Measurements from ENCODE around the gene TUBG2. TPM values are rescaled to one million over a fixed set of nuclear protein-coding genes. Genes with fewer than 3 reads are reported as not detected.
"Not testable (repeated sequence)": the region's sequence is repeated elsewhere in the genome, so short reads cannot be mapped to it uniquely, and the experiment has no call there.

Gene TUBG2
- total and polyA plus RNA-seq, 2 donors = 17.3 to 38.4 TPM

DNA sequence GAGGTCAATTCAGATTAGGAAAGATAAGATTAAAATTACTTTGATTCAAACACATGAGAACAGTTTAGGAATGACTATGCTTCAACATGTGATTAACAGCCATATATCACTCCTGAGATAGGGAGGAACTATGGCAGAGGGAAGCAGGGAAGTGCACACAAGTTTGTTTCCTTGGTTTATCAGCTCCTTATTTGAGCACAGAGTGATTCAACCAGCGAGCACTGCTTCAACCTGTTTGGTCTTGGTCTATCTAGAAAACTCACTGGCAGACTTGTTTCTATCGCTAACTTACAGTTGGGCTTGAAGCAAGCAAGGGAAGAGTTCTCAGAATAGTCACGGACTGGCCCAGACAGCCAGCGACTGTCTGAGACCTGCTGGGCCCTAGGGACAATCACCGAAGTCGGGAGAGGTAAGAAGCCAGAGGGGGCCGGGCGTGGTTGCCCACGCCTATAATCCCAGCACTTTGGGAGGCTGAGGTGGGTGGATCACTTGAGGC, 26.1 kb upstream of the TUBG2 start:
- WGBS = 74% methylated on average over 9 of the region's 9 CpGs
- no peak for DNase-seq (ENCODE audit: extremely low spot score)

DNA sequence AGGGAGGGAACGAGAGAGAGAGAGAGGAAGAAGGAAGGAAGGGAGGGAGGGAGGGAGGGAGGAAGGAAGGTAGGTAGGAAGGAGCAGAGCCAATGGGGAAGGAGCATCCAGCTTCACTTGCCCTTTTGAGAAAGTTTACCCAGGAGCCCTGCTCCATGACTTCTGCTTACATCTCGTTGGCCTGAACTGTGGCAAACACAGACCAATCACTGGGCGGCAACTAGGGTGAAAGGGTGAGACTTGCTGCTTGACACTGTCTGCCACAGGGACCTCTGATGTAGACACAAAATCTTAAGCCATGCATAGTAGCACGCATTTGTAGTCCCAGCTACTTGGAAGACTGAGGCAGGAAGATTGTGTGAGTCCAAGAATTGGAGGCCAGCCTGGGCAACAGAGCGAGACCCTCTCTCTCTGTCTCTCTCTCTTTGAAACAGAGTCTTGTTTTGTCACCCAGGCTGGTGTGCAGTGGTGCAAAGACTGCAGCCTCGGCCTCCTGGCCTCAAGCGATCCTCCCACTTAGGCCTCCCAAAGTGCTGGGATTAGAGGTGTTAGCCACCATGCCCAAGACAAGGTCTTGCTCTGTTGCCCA, 19.5 kb upstream of the TUBG2 start:
- 79% methylated on average over 6 of the region's 7 CpGs for WGBS
- no peaks in the 10 kb centered on the region for H3K36me3 ChIP-seq (ENCODE audit: insufficient read depth)

More for the DNA sequence above, 26.1 kb upstream of the TUBG2 start:
- H3K36me3 ChIP-seq (ENCODE audit: insufficient read depth) = no peaks in the 10 kb centered on the region
- H3K4me1 ChIP-seq (ENCODE audit: insufficient read depth) = no peaks in the 10 kb centered on the region
- no peak overlapping the region for H3K27ac ChIP-seq (ENCODE audit: low read depth)
- no peak overlapping the region for H3K4me3 ChIP-seq (ENCODE audit: low read depth, low read length)

DNA sequence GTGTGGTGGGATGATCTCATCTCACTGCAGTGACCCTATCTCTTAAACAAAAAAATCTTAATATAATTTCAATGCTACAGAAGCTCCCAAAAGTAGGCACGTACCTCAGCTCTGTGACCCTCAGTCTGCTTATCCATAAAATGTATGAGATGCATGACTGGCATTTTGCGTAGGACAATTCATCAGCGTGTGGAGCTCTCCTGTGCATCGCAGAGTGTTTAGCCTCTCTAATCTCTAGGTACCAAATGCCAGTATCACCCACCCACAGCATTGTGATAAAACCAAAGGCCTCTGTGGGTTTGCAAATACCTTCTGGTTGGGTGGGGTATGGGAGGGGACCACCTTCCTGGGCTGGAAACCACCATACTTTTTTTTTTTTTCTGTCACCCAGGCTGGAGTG, 19.0 kb upstream of the TUBG2 start:
- 85% methylated on average over 4 of the region's 4 CpGs for WGBS

More for the DNA sequence above, 19.5 kb upstream of the TUBG2 start:
- Histone ChIP-seq H3K4me3 (ENCODE audit: low read depth, low read length) (no peak overlapping the region), H3K4me1 (ENCODE audit: insufficient read depth) (no peaks in the 10 kb centered on the region), H3K27ac (ENCODE audit: low read depth) (no peak overlapping the region)
- no peak for DNase-seq (ENCODE audit: extremely low spot score)

DNA sequence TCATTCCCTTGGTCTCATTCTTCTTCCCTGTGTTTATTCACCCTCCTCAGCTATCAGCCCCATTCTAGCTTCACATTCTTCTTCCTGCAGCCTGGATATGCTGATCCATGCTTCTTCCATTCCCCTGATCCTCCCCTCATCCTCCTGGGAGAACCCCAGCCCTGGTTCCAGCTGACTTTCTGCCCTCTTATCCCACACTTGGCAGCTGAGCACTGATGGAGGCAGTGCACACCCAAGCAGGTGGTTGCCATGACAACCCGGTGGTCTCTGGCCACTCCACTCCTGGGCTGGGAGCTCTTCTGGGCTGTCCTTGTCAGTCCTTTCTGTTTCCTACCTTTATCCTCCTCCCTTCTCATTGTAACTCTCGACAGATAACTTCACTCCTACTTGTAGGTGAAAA, 16.7 kb upstream of the TUBG2 start:
- no peaks in the 10 kb centered on the region for H3K4me1 ChIP-seq (ENCODE audit: insufficient read depth)
- no peak overlapping the region for H3K27ac ChIP-seq (ENCODE audit: low read depth)
- DNase-seq (ENCODE audit: extremely low spot score) = no peak
- H3K36me3 ChIP-seq (ENCODE audit: insufficient read depth) = no peaks in the 10 kb centered on the region
- WGBS = 38% methylated on average over 2 of the region's 2 CpGs
- no peak overlapping the region for H3K4me3 ChIP-seq (ENCODE audit: low read depth, low read length)

More for the DNA sequence above, 19.0 kb upstream of the TUBG2 start:
- no peaks in the 10 kb centered on the region for H3K4me1 ChIP-seq (ENCODE audit: insufficient read depth)
- no peak for DNase-seq (ENCODE audit: extremely low spot score)
- no peak overlapping the region for H3K27ac ChIP-seq (ENCODE audit: low read depth)
- H3K36me3 ChIP-seq (ENCODE audit: insufficient read depth) = no peaks in the 10 kb centered on the region
- no peak overlapping the region for H3K4me3 ChIP-seq (ENCODE audit: low read depth, low read length)

DNA sequence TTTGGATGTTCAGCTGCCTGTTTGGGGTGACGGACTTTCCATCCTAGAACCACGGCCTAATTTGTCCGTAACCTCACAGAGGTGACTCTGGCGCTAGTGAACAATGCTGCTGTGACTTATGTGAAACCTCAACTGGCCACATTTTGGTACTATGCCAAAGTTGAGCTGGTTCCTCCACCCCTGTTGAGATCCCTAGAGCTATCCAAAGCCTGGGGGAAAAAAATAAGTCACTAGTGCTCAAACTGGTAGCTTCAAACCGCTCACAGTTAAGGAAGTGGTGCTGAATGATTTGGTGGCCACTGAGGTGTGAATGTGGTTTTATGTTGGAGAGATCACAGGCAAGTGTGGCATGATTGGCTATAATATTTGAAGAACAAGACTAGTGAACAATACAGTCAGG, 11.3 kb upstream of the TUBG2 start:
- WGBS = 87% methylated on average over 5 of the region's 5 CpGs
- Histone ChIP-seq H3K4me3 (ENCODE audit: low read depth, low read length) (no peak overlapping the region), H3K4me1 (ENCODE audit: insufficient read depth) (no peaks in the 10 kb centered on the region), H3K27ac (ENCODE audit: low read depth) (no peak overlapping the region), H3K36me3 (ENCODE audit: insufficient read depth) (no peaks in the 10 kb centered on the region)
- DNase-seq (ENCODE audit: extremely low spot score) = no peak

DNA sequence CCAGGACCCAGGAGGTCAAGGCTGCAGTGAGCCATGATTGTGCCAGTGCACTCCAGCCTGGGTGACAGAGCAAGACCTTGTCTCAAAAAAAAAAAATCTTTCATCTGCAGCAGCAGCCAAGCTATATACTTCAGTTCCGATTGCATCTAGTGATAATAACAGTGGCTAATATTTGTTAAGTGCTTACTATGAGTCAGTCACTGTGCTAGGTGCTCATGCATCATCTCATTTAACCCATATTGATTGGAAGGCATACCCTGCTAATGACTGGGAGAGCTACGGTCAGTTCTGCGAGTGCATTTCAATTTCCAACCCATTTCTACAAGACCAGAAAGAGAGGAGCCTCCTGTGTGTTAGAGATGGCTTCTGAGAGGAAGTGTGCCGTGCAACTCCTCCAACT, 7.7 kb upstream of the TUBG2 start:
- H3K36me3 ChIP-seq (ENCODE audit: insufficient read depth) = no peaks in the 10 kb centered on the region
- no peak for DNase-seq (ENCODE audit: extremely low spot score)
- no peaks in the 10 kb centered on the region for H3K4me1 ChIP-seq (ENCODE audit: insufficient read depth)
- H3K4me3 ChIP-seq (ENCODE audit: low read depth, low read length) = no peak overlapping the region
- 75% methylated on average over 4 of the region's 4 CpGs for WGBS
- no peak overlapping the region for H3K27ac ChIP-seq (ENCODE audit: low read depth)

DNA sequence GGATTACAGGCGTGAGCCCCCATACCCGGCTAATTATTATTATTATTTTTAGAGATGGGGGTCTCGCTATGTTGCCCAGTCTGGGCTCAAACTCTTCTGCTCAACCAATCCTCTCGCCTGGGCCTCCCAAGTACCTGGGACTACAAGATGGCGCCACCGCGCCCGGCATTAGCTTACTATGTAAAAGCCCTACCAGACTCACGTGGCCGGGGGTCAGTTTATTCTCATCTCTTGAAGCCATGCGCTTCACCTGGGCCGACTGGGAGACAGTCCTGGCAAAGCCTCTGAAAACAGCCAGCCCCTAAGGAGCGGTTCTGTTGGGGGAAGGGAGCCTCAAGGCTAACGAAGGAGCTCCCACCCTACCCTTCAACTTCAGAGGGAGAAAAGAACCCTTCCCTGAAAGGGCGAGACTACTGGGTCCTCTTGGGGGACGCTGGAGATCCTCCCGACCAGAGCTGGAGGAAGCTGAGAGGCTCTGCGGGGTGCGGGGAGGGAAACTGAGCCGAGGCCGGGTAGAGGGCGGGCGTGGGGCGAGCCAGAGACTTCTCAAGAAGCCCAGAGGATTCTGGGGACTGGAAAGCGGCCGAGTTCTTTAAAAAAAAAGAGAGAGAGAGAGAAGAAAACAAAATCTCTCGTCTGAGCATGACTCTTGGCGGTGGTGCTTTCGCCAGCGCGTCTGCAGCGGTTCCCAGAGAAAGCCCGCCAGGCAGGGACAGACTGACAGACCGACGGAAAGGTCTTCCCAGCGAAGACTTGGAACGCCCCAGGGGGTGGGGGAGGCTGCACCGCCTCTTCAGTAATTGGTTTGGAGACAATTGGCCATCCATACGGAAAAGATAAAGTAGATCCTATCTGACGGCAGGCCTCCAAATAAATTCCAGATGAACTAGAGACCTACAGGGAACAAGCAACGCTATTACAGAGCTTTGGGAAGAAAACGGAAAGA, 5.6 kb upstream of the TUBG2 start:
- no peaks in the 10 kb centered on the region for H3K4me1 ChIP-seq (ENCODE audit: insufficient read depth)
- H3K4me3 ChIP-seq (ENCODE audit: low read depth, low read length) = peak overlapping the region; percentile 8
- DNase-seq (ENCODE audit: extremely low spot score) = no peak
- WGBS = 24% methylated on average over 42 of the region's 42 CpGs
- peak overlapping the region; percentile 67 for H3K27ac ChIP-seq (ENCODE audit: low read depth)
- H3K36me3 ChIP-seq (ENCODE audit: insufficient read depth) = no peaks in the 10 kb centered on the region

DNA sequence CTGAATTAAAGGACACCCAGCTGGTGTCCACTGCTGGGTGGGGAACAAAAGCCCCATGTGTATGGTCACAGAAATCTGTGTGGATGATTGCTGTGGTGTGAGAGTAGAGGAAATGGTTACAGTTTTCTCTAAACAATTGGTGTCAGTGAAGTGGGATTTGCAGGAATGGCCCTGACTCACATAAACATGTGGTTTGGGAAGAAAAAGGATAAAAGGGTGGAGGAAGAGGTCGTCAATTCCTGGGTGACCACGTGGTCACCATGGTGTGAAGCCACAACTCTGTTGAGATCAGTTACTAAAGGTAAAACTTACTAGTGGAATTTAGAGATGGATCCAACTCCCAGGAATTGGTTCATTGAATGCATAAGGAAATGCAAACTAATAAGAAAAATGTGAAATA, 3.6 kb upstream of the TUBG2 start:
- Histone ChIP-seq H3K36me3 (ENCODE audit: insufficient read depth) (no peaks in the 10 kb centered on the region), H3K27ac (ENCODE audit: low read depth) (no peak overlapping the region), H3K4me1 (ENCODE audit: insufficient read depth) (no peaks in the 10 kb centered on the region), H3K4me3 (ENCODE audit: low read depth, low read length) (no peak overlapping the region)
- no peak for DNase-seq (ENCODE audit: extremely low spot score)
- 46% methylated on average over 2 of the region's 2 CpGs for WGBS

DNA sequence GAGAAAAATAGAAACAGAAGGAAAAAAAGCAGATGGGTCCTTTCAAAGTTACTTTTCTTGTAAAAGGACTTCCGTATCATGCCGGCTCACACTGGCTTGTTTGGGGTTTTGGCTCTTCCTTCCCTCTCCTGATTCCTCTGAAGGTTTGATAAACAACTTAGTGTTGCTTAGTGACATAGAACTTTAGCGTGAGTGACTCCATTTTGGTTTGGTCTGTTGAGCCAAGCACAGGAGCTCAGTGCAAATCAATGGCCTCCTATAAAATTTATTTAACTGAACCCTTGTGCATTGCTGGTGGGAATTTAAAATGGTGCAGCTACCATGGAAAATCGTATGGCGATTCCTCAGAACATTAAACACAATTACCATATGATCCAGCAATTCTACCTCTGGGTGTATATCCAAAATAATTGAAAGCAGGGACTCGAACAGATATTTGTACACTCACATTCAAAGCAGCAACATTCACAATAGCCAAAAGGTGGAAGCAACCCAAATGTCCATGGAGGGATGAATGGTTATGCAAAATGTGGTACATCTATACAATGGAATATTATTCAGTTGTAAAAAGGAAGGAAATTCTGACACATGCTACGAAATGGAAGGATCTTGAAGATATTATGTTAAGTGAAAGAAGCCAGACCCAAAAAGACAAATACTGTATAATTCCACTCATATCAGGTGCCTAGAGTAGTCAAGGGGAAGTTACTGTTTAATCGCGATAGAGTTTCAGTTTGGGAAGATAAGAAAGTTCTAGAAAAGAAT, 1.1 kb upstream of the TUBG2 start:
- no peaks in the 10 kb centered on the region for H3K36me3 ChIP-seq (ENCODE audit: insufficient read depth)
- 74% methylated on average over 9 of the region's 9 CpGs for WGBS
- H3K4me1 ChIP-seq (ENCODE audit: insufficient read depth) = no peaks in the 10 kb centered on the region
- no peak for DNase-seq (ENCODE audit: extremely low spot score)
- no peak overlapping the region for H3K4me3 ChIP-seq (ENCODE audit: low read depth, low read length)
- no peak overlapping the region for H3K27ac ChIP-seq (ENCODE audit: low read depth)

DNA sequence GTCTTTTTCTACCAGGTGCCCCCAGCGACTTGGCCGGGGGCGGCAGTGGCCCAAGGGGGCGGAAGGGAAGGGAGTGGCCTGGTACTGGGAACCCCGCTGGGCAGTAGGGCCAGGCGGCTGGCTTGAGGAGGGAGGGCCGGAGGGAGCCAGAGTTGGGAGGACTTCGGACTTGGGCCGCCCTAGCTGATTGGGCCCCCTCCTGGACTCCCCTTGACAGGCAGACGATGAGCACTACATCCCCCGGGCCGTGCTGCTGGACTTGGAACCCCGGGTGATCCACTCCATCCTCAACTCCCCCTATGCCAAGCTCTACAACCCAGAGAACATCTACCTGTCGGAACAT, 819 bp downstream of the TUBG2 start:
- 35% methylated on average over 6 of the region's 14 CpGs for WGBS
- not testable (repeated sequence) for H3K4me1 ChIP-seq (ENCODE audit: insufficient read depth); DNase-seq (ENCODE audit: extremely low spot score); H3K36me3 ChIP-seq (ENCODE audit: insufficient read depth); H3K4me3 ChIP-seq (ENCODE audit: low read depth, low read length); H3K27ac ChIP-seq (ENCODE audit: low read depth)

DNA sequence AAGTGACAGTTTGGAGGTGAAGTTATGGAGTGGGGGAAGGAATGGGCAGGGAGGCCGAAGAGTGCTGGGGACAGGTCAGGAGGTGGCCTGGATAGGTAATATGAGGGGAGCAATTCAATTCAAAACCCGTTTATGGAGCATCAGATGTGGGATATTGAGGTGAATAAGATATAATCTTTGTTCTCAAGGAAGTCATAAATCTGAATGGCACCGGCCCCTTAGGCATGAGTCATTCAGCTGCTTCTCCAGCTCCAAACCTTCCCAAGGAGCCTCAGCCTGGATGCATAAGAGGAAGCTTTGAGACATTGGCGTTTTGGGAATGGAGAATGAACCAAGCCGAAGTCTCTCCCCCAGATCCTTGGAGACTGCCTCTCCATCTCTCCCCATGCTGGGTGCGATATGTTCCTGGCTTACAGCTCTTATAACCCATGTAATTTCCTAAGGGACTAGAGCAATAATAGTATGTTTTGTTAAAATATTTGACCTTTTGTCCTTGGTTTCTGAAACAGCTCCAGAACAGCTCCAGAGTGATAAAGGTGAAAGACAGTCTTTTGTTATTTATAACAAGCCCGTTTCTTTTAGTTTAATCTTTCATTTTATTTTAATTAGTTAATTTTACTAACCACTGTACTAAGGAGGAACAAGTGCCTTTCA, 1.7 kb downstream of the TUBG2 start:
- no peak overlapping the region for H3K4me3 ChIP-seq (ENCODE audit: low read depth, low read length)
- DNase-seq (ENCODE audit: extremely low spot score) = no peak
- H3K36me3 ChIP-seq (ENCODE audit: insufficient read depth) = no peaks in the 10 kb centered on the region
- no peaks in the 10 kb centered on the region for H3K4me1 ChIP-seq (ENCODE audit: insufficient read depth)
- WGBS = 59% methylated on average over 7 of the region's 7 CpGs
- no peak overlapping the region for H3K27ac ChIP-seq (ENCODE audit: low read depth)

DNA sequence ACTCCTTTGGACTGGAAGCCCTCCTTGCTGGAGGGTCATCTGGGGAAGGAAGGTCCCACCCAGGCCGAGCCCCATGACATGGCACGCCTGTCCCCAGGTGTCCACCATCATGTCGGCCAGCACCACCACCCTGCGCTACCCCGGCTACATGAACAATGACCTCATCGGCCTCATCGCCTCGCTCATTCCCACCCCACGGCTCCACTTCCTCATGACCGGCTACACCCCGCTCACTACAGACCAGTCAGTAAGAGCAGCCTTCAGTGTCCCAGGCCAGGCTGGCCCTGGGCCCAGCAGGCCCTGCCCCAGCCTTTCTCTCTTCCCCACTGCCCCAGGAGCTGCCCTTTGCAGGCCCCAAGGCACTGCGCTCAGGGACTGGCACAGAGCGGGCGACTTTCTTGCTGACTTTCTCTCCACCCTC, 6.5 kb downstream of the TUBG2 start:
- Histone ChIP-seq H3K36me3 (ENCODE audit: insufficient read depth) (no peaks in the 10 kb centered on the region), H3K4me3 (ENCODE audit: low read depth, low read length) (no peak overlapping the region), H3K27ac (ENCODE audit: low read depth) (no peak overlapping the region), H3K4me1 (ENCODE audit: insufficient read depth) (peaks cover 1% of the 10 kb centered on the region)
- WGBS = 85% methylated on average over 14 of the region's 14 CpGs
- no peak for DNase-seq (ENCODE audit: extremely low spot score)

DNA sequence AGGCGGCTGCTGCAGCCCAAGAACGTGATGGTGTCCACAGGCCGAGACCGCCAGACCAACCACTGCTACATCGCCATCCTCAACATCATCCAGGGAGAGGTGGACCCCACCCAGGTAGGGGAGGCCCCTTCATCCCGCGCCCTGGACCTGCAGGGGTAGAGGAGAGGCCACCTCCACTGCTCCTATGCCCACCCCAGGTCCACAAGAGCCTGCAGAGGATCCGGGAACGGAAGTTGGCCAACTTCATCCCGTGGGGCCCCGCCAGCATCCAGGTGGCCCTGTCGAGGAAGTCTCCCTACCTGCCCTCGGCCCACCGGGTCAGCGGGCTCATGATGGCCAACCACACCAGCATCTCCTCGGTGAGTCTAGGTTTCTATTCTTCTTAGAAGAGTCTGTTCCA, 7.0 kb downstream of the TUBG2 start:
- H3K27ac ChIP-seq (ENCODE audit: low read depth); H3K36me3 ChIP-seq (ENCODE audit: insufficient read depth); H3K4me3 ChIP-seq (ENCODE audit: low read depth, low read length); H3K4me1 ChIP-seq (ENCODE audit: insufficient read depth); DNase-seq (ENCODE audit: extremely low spot score): not testable (repeated sequence)
- 91% methylated on average over 14 of the region's 16 CpGs for WGBS
